H9 (cell line): Measurements from ENCODE around the gene AMH. TPM values are rescaled to one million over a fixed set of nuclear protein-coding genes. Genes with fewer than 3 reads are reported as not detected.
A peak's percentile ranks its signal among the peaks of the same experiment; 100 is the strongest.

Experiments used
- DNase-seq: peaks from one replicate; pipeline ENCODE4 v3.0.0-alpha.2; 2017
- H2AFZ ChIP-seq: one replicate; pipeline ENCODE4 v1.6.1; 2013; ENCODE audit warnings: mild to moderate bottlenecking, low read length, control low read depth, moderate library complexity
- H2AK5ac ChIP-seq: 2 replicates; pipeline ENCODE4 v1.6.1; 2013; ENCODE audit warnings: low read length, control low read depth, mixed read lengths; ENCODE audit not compliant: insufficient read length
- H2BK120ac ChIP-seq: one replicate; pipeline ENCODE4 v1.6.1; 2013; ENCODE audit warnings: low read depth, mild to moderate bottlenecking, low read length, control low read depth, inconsistent platforms; ENCODE audit not compliant: poor library complexity, severe bottlenecking
- H2BK12ac ChIP-seq: 2 replicates; pipeline ENCODE4 v1.6.1; 2013; ENCODE audit warnings: low read length, control low read depth, mixed read lengths, low read depth; ENCODE audit not compliant: insufficient read length
- H2BK15ac ChIP-seq: 2 replicates; pipeline ENCODE4 v1.6.1; 2013; ENCODE audit warnings: low read depth, low read length, control low read depth
- H2BK20ac ChIP-seq: one replicate; pipeline ENCODE4 v1.6.1; 2013; ENCODE audit warnings: low read depth, mild to moderate bottlenecking, low read length, control low read depth, inconsistent platforms; ENCODE audit not compliant: poor library complexity, severe bottlenecking
- H2BK5ac ChIP-seq: 2 replicates; pipeline ENCODE4 v1.6.1; 2013; ENCODE audit warnings: low read length, control low read depth, mixed read lengths; ENCODE audit not compliant: insufficient read length
- H3K14ac ChIP-seq: 2 replicates; pipeline ENCODE4 v1.6.1; 2013; ENCODE audit warnings: low read length, control low read depth; ENCODE audit not compliant: insufficient read depth
- H3K18ac ChIP-seq: 2 replicates; pipeline ENCODE4 v1.6.1; 2013; ENCODE audit warnings: low read depth, mild to moderate bottlenecking, mixed read lengths, low read length, control low read depth; ENCODE audit not compliant: insufficient read length
- H3K23ac ChIP-seq: 2 replicates; pipeline ENCODE4 v1.6.1; 2013; ENCODE audit warnings: low read length, control low read depth, mixed read lengths, low read depth; ENCODE audit not compliant: insufficient read length
- H3K23me2 ChIP-seq: 2 replicates; pipeline ENCODE4 v1.6.1; 2013; ENCODE audit warnings: low read depth, mild to moderate bottlenecking, mixed read lengths, low read length, control low read depth; ENCODE audit not compliant: insufficient read length, poor library complexity, severe bottlenecking
- H3K27ac ChIP-seq: 2 replicates; pipeline ENCODE4 v1.5.1; 2013; ENCODE audit warnings: low read length, control low read depth, mixed read lengths, low read depth; ENCODE audit not compliant: insufficient read length
- H3K27me3 ChIP-seq: 2 replicates; pipeline ENCODE4 v1.6.1; 2013; ENCODE audit warnings: low read length, control low read depth, inconsistent platforms; ENCODE audit not compliant: insufficient read depth
- H3K4ac ChIP-seq: 2 replicates; pipeline ENCODE4 v1.6.1; 2013; ENCODE audit warnings: low read depth, mild to moderate bottlenecking, control low read depth, inconsistent platforms, low read length, moderate library complexity
- H3K4me1 ChIP-seq: 2 replicates; pipeline ENCODE4 v1.6.1; 2013; ENCODE audit warnings: low read length, control low read depth, inconsistent platforms; ENCODE audit not compliant: insufficient read depth
- H3K4me2 ChIP-seq: 2 replicates; pipeline ENCODE4 v1.6.1; 2013; ENCODE audit warnings: low read length, control low read depth, mixed read lengths; ENCODE audit not compliant: insufficient read length, insufficient read depth
- H3K56ac ChIP-seq: 2 replicates; pipeline ENCODE4 v1.6.1; 2013; ENCODE audit warnings: low read depth, mild to moderate bottlenecking, mixed read lengths, low read length, control low read depth; ENCODE audit not compliant: insufficient read length
- H3K79me1 ChIP-seq: 2 replicates; pipeline ENCODE4 v1.6.1; 2013; ENCODE audit warnings: low read depth, mild to moderate bottlenecking, moderate library complexity, low read length, control low read depth, inconsistent platforms; ENCODE audit not compliant: insufficient read depth, poor library complexity, severe bottlenecking
- H3K79me2 ChIP-seq: 2 replicates; pipeline ENCODE4 v1.6.1; 2013; ENCODE audit warnings: low read length, control low read depth, inconsistent platforms; ENCODE audit not compliant: insufficient read depth
- H3K9ac ChIP-seq: 2 replicates; pipeline ENCODE4 v1.6.1; 2013; ENCODE audit warnings: low read length, control low read depth, mixed read lengths; ENCODE audit not compliant: insufficient read length; ENCODE audit errors: extremely low read depth
- H3K9me3 ChIP-seq: one replicate; pipeline ENCODE4 v1.6.1; 2013; ENCODE audit warnings: low read depth, low read length, inconsistent platforms; ENCODE audit not compliant: control insufficient read depth
- H3T11ph ChIP-seq: one replicate; pipeline ENCODE4 v1.6.1; 2013; ENCODE audit warnings: mild to moderate bottlenecking, low read length, control low read depth, inconsistent platforms
- H4K20me1 ChIP-seq: one replicate; pipeline ENCODE4 v1.6.1; 2013; ENCODE audit not compliant: control insufficient read depth, insufficient read length, insufficient read depth
- H4K5ac ChIP-seq: 2 replicates; pipeline ENCODE4 v1.6.1; 2013; ENCODE audit warnings: low read depth, mild to moderate bottlenecking, mixed read lengths, low read length, control low read depth; ENCODE audit not compliant: insufficient read length
- H4K8ac ChIP-seq: replicated peaks from 2 replicates; pipeline ENCODE4 v1.6.1; 2013; ENCODE audit warnings: low read length, control low read depth, mixed read lengths, low read depth; ENCODE audit not compliant: insufficient read length
- H4K91ac ChIP-seq: 2 replicates; pipeline ENCODE4 v1.6.1; 2013; ENCODE audit warnings: low read depth, mild to moderate bottlenecking, moderate library complexity, mixed read lengths, low read length, control low read depth; ENCODE audit not compliant: insufficient read length
- H3K27ac Mint-ChIP-seq, 3 experiments: 2 replicates in 2 of 3; 3 replicates in 1 of 3; pipeline ENCODE4 v1.8.0; 2020 to 2021; ENCODE audit warnings: mixed read lengths in 3 of 3, mild to moderate bottlenecking in 1 of 3, moderate library complexity in 1 of 3
- H3K27me3 Mint-ChIP-seq: 2 replicates; pipeline ENCODE4 v1.8.0; 2021; ENCODE audit warnings: low read depth, mild to moderate bottlenecking, moderate library complexity, mixed read lengths
- H3K36me3 Mint-ChIP-seq, 3 experiments: 2 replicates in 2 of 3; 3 replicates in 1 of 3; pipeline ENCODE4 v1.8.0; 2020 to 2021; ENCODE audit warnings: low read depth in 3 of 3, mixed read lengths in 3 of 3; ENCODE audit not compliant: insufficient read depth in 1 of 3
- H3K4me1 Mint-ChIP-seq, 2 experiments: 2 replicates each; pipeline ENCODE4 v1.8.0; 2020; ENCODE audit warnings: mixed read lengths in 2 of 2
- H3K4me3 Mint-ChIP-seq, 2 experiments: 2 replicates in 1 of 2; 3 replicates in 1 of 2; pipeline ENCODE4 v1.8.0; 2020 to 2021; ENCODE audit warnings: mild to moderate bottlenecking in 2 of 2, mixed read lengths in 2 of 2, moderate library complexity in 1 of 2
- H3K9me3 Mint-ChIP-seq, 2 experiments: 2 replicates in 1 of 2; 3 replicates in 1 of 2; pipeline ENCODE4 v1.8.0; 2020; ENCODE audit warnings: mild to moderate bottlenecking in 2 of 2, mixed read lengths in 2 of 2, moderate library complexity in 1 of 2
- WGBS: extraction: QIAGEN DNeasy Blood & Tissue Kit; methylation state at CpG from one replicate; pipeline ENCODE4 v1.1.7; 2013; ENCODE audit warnings: missing lambda C conversion rate, low lambda C conversion rate, mixed read lengths; ENCODE audit not compliant: insufficient read length; ENCODE audit errors: extremely low coverage; 5-methylcytosine and 5-hydroxymethylcytosine counted together
- total RNA-seq: library from RNA; stranded (reverse); gene quantifications from 2 replicates; pipeline ENCODE4 v1.2.1, GENCODE V29; 2021
- TF ChIP-seq, protein P1 (sequence below): fragments of 200-600 bp; sonication (generic); conservative IDR thresholded peaks from 3 replicates; pipeline ENCODE4 v1.8.0; 2021; ENCODE audit warnings: antibody characterized with exemption, mild to moderate bottlenecking

Gene AMH
- total RNA-seq, 1 experiment from 2014 or later, result 70.7 TPM

DNA sequence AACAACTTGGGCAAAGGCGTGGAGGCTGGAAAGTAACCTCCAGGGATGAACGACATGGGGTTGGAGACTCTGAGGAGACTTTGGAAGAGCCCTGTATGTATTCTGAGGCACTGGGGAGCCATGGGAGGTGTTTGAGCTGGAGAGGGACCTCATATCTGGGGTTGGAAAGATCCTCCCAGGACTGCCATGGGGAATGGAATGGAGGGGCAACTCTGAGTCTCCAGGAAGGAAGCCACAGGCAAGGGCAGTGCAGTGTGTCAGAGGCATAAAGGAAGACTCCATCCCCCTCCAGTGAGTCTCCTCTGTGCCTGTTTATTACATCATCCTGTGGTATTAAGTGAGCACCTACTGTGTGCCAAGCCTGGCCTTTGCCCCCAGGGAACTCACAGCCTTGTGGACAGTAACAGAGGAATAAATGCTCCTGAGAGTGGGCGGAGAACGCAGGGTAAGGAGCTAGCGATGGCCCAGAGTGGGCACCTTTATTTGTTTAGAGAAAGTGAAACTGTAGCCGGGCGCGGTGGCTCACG is 25.1 kb downstream of the AMH start:
- Mint-ChIP-seq H3K36me3 (peaks cover 21 to 42% (median 28%) of the 10 kb centered on the region in 3 experiments), H3K4me1 (peaks cover 20 to 25% of the 10 kb centered on the region in 2 experiments), H3K27me3 (peaks cover 2% of the 10 kb centered on the region; the same call in 1 of the 2 replicates), H3K4me3 (peak overlapping the region; percentile 56 to 71; a peak in 4 of 5 replicates), H3K9me3 (no peaks in the 10 kb centered on the region; a peak in 3 of 5 replicates), H3K27ac (peak overlapping the region; percentile 89 to 97 (median 96); a peak in 6 of 7 replicates)
- H3K9me3 ChIP-seq, result no peaks in the 10 kb centered on the region
- peaks cover 24% of the 10 kb centered on the region; the same call in 1 of the 2 replicates for H3K79me2 ChIP-seq
- no peak overlapping the region for H3K14ac ChIP-seq
- no peak overlapping the region for H3T11ph ChIP-seq
- no peak overlapping the region for H2BK120ac ChIP-seq
- no peak for DNase-seq
- peaks cover 2% of the 10 kb centered on the region for H4K20me1 ChIP-seq
- WGBS, result no CpG with 5 or more reads among the region's 9 CpGs
- H4K5ac ChIP-seq, result no peak overlapping the region
- H2BK15ac ChIP-seq, result no peak overlapping the region
- H2AFZ ChIP-seq, result no peak overlapping the region
- TF ChIP-seq, protein P1, sequence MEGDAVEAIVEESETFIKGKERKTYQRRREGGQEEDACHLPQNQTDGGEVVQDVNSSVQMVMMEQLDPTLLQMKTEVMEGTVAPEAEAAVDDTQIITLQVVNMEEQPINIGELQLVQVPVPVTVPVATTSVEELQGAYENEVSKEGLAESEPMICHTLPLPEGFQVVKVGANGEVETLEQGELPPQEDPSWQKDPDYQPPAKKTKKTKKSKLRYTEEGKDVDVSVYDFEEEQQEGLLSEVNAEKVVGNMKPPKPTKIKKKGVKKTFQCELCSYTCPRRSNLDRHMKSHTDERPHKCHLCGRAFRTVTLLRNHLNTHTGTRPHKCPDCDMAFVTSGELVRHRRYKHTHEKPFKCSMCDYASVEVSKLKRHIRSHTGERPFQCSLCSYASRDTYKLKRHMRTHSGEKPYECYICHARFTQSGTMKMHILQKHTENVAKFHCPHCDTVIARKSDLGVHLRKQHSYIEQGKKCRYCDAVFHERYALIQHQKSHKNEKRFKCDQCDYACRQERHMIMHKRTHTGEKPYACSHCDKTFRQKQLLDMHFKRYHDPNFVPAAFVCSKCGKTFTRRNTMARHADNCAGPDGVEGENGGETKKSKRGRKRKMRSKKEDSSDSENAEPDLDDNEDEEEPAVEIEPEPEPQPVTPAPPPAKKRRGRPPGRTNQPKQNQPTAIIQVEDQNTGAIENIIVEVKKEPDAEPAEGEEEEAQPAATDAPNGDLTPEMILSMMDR, result no peak
- H2BK5ac ChIP-seq, result no peak overlapping the region
- no peak overlapping the region for H4K8ac ChIP-seq
- no peak overlapping the region for H4K91ac ChIP-seq
- H2AK5ac ChIP-seq, result no peak overlapping the region
- no peak overlapping the region for H2BK12ac ChIP-seq
- no peak overlapping the region for H3K27ac ChIP-seq
- peaks cover 4% of the 10 kb centered on the region for H3K23me2 ChIP-seq
- no peak overlapping the region for H3K18ac ChIP-seq
- no peaks in the 10 kb centered on the region for H3K79me1 ChIP-seq
- H3K9ac ChIP-seq, result no peak overlapping the region
- 0 out of 2 replicates have a peak, but pooled peaks cover 2% of the 10 kb centered on the region for H3K4me1 ChIP-seq
- no peak overlapping the region for H3K4ac ChIP-seq
- H3K56ac ChIP-seq, result no peak overlapping the region
- no peak overlapping the region for H3K23ac ChIP-seq
- no peak overlapping the region for H2BK20ac ChIP-seq
- no peaks in the 10 kb centered on the region for H3K27me3 ChIP-seq
- H3K4me2 ChIP-seq, result no peak overlapping the region
